Measurements from ENCODE around the gene SNX1. TPM values are rescaled to one million over a fixed set of nuclear protein-coding genes. Genes with fewer than 3 reads are reported as not detected.

Gene SNX1
- total and polyA plus RNA-seq, 2 of the 13 experiments (the other 11 are each of a cell fraction or from before 2014, with no cell fraction given) = 29.3 to 60.1 TPM

DNA sequence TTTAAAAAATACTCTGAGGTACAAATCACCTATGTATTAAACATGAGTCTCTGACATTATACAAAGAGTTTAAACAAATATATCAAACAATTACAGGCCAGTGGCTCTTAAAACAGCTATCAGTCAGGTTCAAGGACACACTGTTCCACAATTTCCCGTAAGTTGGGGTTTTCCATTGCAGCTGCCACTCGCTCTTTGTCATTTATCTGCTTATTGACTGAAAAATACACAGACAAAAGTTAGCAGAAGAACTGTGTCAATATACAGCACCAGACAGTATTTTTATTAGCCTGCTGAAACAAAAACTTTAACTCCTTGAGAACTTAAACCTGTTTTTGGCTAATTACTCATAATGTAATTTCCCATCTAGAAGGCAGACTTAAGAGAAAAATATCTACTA is 23.0 kb upstream of the SNX1 start (continued):
- TF ChIP-seq, protein P1, sequence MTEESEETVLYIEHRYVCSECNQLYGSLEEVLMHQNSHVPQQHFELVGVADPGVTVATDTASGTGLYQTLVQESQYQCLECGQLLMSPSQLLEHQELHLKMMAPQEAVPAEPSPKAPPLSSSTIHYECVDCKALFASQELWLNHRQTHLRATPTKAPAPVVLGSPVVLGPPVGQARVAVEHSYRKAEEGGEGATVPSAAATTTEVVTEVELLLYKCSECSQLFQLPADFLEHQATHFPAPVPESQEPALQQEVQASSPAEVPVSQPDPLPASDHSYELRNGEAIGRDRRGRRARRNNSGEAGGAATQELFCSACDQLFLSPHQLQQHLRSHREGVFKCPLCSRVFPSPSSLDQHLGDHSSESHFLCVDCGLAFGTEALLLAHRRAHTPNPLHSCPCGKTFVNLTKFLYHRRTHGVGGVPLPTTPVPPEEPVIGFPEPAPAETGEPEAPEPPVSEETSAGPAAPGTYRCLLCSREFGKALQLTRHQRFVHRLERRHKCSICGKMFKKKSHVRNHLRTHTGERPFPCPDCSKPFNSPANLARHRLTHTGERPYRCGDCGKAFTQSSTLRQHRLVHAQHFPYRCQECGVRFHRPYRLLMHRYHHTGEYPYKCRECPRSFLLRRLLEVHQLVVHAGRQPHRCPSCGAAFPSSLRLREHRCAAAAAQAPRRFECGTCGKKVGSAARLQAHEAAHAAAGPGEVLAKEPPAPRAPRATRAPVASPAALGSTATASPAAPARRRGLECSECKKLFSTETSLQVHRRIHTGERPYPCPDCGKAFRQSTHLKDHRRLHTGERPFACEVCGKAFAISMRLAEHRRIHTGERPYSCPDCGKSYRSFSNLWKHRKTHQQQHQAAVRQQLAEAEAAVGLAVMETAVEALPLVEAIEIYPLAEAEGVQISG (CRISPR knock-in tag; IDR thresholded peaks at IDR 0.05) = no peak
- TF ChIP-seq ZNF674 (CRISPR knock-in tag; IDR thresholded peaks at IDR 0.05; ENCODE audit: low read depth) (no peak), SP4 (CRISPR knock-in tag; IDR thresholded peaks at IDR 0.05) (no peak), DMAP1 (CRISPR knock-in tag; IDR thresholded peaks at IDR 0.05) (no peak), RFX3 (CRISPR knock-in tag; IDR thresholded peaks at IDR 0.05) (no peak), ZNF207 (IDR thresholded peaks at IDR 0.05; ENCODE audit: borderline replicate concordance) (no peak), CBX1 (IDR thresholded peaks at IDR 0.05; ENCODE audit: low read depth) (no peak), NFE2 (CRISPR knock-in tag; IDR thresholded peaks at IDR 0.05) (no peak), WIZ (CRISPR knock-in tag; IDR thresholded peaks at IDR 0.05) (no peak), RFX5 (IDR thresholded peaks at IDR 0.05; ENCODE audit: low read depth, low read length) (no peak), ZNF121 (CRISPR knock-in tag; IDR thresholded peaks at IDR 0.05) (no peak), ISX (CRISPR knock-in tag; conservative IDR thresholded peaks at IDR 0.05) (no peak), SMC3 (IDR thresholded peaks at IDR 0.05; ENCODE audit: low read length) (no peak), KLF13 (CRISPR knock-in tag; IDR thresholded peaks at IDR 0.05) (no peak), PRMT3 (CRISPR knock-in tag; IDR thresholded peaks at IDR 0.05; ENCODE audit: borderline replicate concordance, low read depth) (no peak)
- TF ChIP-seq, protein P2, sequence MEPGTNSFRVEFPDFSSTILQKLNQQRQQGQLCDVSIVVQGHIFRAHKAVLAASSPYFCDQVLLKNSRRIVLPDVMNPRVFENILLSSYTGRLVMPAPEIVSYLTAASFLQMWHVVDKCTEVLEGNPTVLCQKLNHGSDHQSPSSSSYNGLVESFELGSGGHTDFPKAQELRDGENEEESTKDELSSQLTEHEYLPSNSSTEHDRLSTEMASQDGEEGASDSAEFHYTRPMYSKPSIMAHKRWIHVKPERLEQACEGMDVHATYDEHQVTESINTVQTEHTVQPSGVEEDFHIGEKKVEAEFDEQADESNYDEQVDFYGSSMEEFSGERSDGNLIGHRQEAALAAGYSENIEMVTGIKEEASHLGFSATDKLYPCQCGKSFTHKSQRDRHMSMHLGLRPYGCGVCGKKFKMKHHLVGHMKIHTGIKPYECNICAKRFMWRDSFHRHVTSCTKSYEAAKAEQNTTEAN (CRISPR knock-in tag; conservative IDR thresholded peaks at IDR 0.05) = 0 out of 2 replicates have a peak, but pooled peaks have one; percentile 31
- TF ChIP-seq, protein P3, sequence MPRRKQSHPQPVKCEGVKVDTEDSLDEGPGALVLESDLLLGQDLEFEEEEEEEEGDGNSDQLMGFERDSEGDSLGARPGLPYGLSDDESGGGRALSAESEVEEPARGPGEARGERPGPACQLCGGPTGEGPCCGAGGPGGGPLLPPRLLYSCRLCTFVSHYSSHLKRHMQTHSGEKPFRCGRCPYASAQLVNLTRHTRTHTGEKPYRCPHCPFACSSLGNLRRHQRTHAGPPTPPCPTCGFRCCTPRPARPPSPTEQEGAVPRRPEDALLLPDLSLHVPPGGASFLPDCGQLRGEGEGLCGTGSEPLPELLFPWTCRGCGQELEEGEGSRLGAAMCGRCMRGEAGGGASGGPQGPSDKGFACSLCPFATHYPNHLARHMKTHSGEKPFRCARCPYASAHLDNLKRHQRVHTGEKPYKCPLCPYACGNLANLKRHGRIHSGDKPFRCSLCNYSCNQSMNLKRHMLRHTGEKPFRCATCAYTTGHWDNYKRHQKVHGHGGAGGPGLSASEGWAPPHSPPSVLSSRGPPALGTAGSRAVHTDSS (CRISPR knock-in tag; conservative IDR thresholded peaks at IDR 0.05) = no peak
- TF ChIP-seq, protein P4, sequence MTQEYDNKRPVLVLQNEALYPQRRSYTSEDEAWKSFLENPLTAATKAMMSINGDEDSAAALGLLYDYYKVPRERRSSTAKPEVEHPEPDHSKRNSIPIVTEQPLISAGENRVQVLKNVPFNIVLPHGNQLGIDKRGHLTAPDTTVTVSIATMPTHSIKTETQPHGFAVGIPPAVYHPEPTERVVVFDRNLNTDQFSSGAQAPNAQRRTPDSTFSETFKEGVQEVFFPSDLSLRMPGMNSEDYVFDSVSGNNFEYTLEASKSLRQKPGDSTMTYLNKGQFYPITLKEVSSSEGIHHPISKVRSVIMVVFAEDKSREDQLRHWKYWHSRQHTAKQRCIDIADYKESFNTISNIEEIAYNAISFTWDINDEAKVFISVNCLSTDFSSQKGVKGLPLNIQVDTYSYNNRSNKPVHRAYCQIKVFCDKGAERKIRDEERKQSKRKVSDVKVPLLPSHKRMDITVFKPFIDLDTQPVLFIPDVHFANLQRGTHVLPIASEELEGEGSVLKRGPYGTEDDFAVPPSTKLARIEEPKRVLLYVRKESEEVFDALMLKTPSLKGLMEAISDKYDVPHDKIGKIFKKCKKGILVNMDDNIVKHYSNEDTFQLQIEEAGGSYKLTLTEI (CRISPR knock-in tag; conservative IDR thresholded peaks at IDR 0.05) = no peak
- TF ChIP-seq, protein P5, sequence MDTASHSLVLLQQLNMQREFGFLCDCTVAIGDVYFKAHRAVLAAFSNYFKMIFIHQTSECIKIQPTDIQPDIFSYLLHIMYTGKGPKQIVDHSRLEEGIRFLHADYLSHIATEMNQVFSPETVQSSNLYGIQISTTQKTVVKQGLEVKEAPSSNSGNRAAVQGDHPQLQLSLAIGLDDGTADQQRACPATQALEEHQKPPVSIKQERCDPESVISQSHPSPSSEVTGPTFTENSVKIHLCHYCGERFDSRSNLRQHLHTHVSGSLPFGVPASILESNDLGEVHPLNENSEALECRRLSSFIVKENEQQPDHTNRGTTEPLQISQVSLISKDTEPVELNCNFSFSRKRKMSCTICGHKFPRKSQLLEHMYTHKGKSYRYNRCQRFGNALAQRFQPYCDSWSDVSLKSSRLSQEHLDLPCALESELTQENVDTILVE (CRISPR knock-in tag; IDR thresholded peaks at IDR 0.05) = peak; percentile 89
- TF ChIP-seq, protein P6, sequence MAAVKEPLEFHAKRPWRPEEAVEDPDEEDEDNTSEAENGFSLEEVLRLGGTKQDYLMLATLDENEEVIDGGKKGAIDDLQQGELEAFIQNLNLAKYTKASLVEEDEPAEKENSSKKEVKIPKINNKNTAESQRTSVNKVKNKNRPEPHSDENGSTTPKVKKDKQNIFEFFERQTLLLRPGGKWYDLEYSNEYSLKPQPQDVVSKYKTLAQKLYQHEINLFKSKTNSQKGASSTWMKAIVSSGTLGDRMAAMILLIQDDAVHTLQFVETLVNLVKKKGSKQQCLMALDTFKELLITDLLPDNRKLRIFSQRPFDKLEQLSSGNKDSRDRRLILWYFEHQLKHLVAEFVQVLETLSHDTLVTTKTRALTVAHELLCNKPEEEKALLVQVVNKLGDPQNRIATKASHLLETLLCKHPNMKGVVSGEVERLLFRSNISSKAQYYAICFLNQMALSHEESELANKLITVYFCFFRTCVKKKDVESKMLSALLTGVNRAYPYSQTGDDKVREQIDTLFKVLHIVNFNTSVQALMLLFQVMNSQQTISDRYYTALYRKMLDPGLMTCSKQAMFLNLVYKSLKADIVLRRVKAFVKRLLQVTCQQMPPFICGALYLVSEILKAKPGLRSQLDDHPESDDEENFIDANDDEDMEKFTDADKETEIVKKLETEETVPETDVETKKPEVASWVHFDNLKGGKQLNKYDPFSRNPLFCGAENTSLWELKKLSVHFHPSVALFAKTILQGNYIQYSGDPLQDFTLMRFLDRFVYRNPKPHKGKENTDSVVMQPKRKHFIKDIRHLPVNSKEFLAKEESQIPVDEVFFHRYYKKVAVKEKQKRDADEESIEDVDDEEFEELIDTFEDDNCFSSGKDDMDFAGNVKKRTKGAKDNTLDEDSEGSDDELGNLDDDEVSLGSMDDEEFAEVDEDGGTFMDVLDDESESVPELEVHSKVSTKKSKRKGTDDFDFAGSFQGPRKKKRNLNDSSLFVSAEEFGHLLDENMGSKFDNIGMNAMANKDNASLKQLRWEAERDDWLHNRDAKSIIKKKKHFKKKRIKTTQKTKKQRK (IDR thresholded peaks at IDR 0.05; ENCODE audit: low read length) = no peak

Data from HepG2 (cell line).